ENCODE results near the gene TMEM174.

DNA sequence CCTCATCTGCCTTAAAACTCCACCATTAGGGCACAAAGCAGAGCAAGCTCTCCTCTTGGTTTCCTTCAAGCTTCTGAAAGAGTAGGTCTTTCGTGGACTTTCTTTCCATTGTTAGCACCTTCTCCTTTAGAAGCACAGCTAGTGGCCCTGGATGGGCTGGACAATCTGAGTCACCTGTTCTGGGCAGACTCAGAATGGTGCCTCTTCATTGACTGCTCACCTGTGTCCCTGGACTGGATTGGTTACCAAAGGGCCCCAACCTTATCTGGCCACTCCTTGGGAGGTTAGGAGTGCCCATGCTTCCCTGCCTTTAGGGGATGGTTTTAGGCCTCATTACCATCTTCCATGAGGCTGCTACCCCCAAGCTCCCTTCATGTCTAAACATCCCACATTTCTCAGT, 23.2 kb downstream of the TMEM174 start:
- no peak for TF ChIP-seq EZH2phosphoT487 (IDR thresholded peaks at IDR 0.05; ENCODE audit: borderline replicate concordance)
- TF ChIP-seq, protein P1, sequence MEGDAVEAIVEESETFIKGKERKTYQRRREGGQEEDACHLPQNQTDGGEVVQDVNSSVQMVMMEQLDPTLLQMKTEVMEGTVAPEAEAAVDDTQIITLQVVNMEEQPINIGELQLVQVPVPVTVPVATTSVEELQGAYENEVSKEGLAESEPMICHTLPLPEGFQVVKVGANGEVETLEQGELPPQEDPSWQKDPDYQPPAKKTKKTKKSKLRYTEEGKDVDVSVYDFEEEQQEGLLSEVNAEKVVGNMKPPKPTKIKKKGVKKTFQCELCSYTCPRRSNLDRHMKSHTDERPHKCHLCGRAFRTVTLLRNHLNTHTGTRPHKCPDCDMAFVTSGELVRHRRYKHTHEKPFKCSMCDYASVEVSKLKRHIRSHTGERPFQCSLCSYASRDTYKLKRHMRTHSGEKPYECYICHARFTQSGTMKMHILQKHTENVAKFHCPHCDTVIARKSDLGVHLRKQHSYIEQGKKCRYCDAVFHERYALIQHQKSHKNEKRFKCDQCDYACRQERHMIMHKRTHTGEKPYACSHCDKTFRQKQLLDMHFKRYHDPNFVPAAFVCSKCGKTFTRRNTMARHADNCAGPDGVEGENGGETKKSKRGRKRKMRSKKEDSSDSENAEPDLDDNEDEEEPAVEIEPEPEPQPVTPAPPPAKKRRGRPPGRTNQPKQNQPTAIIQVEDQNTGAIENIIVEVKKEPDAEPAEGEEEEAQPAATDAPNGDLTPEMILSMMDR (conservative IDR thresholded peaks at IDR 0.05; ENCODE audit: low read length), result no peak
